ENCODE data around the gene CENPL.

The CENPL gene

GRCh38 chr1:173757666-173758065 lies 67.0 kb downstream of the CENPL start:
- no peak for DNase-seq (ENCODE audit: low spot score)

DNA sequence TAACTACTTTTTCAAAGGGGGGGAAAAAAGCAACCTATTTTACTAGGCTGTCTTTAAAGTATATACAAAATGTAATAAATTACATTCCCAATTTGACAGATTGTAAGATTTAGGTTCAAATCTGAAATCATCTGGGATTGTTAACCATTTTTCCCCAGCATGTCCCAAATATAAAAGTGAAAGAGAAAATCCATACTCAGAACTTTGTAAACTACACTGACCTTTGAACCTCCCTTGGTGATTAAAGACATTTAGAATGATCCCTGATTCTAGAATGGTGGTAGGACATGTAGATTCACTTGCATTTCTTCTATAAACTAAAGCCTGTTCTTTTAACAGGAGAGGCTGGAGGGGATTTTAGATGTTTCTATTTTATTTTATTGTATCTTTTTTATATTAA lies 70.9 kb downstream of the CENPL start:
- no peak for DNase-seq (ENCODE audit: low spot score)

All from RKO (cell line).